Rectal smooth muscle tissue (tissue), 1 donor: Measurements from ENCODE around the gene UBE2L6.

Experiments used
- H3K27ac ChIP-seq: one replicate; pipeline ENCODE4 v1.7.0; 2013; ENCODE audit warnings: low read depth, low read length, inconsistent platforms
- H3K27me3 ChIP-seq: one replicate; pipeline ENCODE4 v1.7.0; 2013; ENCODE audit warnings: low read length; ENCODE audit not compliant: control insufficient read depth, insufficient read depth
- H3K36me3 ChIP-seq: one replicate; pipeline ENCODE4 v1.7.0; 2013; ENCODE audit warnings: low read length; ENCODE audit not compliant: control insufficient read depth, insufficient read depth
- H3K4me1 ChIP-seq: one replicate; pipeline ENCODE4 v1.7.0; 2013; ENCODE audit warnings: low read length; ENCODE audit not compliant: control insufficient read depth, insufficient read depth
- H3K4me3 ChIP-seq: one replicate; pipeline ENCODE4 v1.7.0; 2013; ENCODE audit warnings: low read length
- H3K9ac ChIP-seq: one replicate; pipeline ENCODE4 v1.7.0; 2013; ENCODE audit warnings: low read length

The UBE2L6 gene

GRCh38 chr11:57596266-57596885 lies 28.9 kb upstream of the UBE2L6 start:
- H3K27ac ChIP-seq: peak overlapping the region; percentile 89
- H3K4me1 ChIP-seq: peaks cover 9% of the 10 kb centered on the region
- H3K27me3 ChIP-seq: no peaks in the 10 kb centered on the region
- no peak overlapping the region for H3K9ac ChIP-seq
- no peaks in the 10 kb centered on the region for H3K36me3 ChIP-seq
- no peak overlapping the region for H3K4me3 ChIP-seq

GRCh38 chr11:57588046-57588710 lies 20.7 kb upstream of the UBE2L6 start:
- no peak overlapping the region for H3K4me3 ChIP-seq
- no peaks in the 10 kb centered on the region for H3K36me3 ChIP-seq
- no peaks in the 10 kb centered on the region for H3K27me3 ChIP-seq
- H3K9ac ChIP-seq: no peak overlapping the region
- no peaks in the 10 kb centered on the region for H3K4me1 ChIP-seq
- no peak overlapping the region for H3K27ac ChIP-seq

GRCh38 chr11:57586711-57587245 lies 19.3 kb upstream of the UBE2L6 start:
- H3K9ac ChIP-seq: no peak overlapping the region
- H3K4me1 ChIP-seq: no peaks in the 10 kb centered on the region
- H3K27me3 ChIP-seq: no peaks in the 10 kb centered on the region
- no peaks in the 10 kb centered on the region for H3K36me3 ChIP-seq
- H3K4me3 ChIP-seq: no peak overlapping the region
- no peak overlapping the region for H3K27ac ChIP-seq

GRCh38 chr11:57585301-57585700 lies 17.8 kb upstream of the UBE2L6 start:
- H3K27me3 ChIP-seq: no peaks in the 10 kb centered on the region
- no peak overlapping the region for H3K27ac ChIP-seq

GRCh38 chr11:57584341-57584740 lies 16.9 kb upstream of the UBE2L6 start:
- Histone ChIP-seq H3K36me3 (no peaks in the 10 kb centered on the region), H3K27ac (no peak overlapping the region), H3K27me3 (no peaks in the 10 kb centered on the region), H3K9ac (no peak overlapping the region), H3K4me3 (no peak overlapping the region), H3K4me1 (no peaks in the 10 kb centered on the region)

More at GRCh38 chr11:57585301-57585700, 17.8 kb upstream of the UBE2L6 start:
- H3K36me3 ChIP-seq: no peaks in the 10 kb centered on the region
- H3K4me3 ChIP-seq: no peak overlapping the region
- no peaks in the 10 kb centered on the region for H3K4me1 ChIP-seq
- no peak overlapping the region for H3K9ac ChIP-seq

- Histone ChIP-seq H3K9ac (no peak overlapping the region), H3K27me3 (no peaks in the 10 kb centered on the region), H3K36me3 (no peaks in the 10 kb centered on the region), H3K27ac (no peak overlapping the region), H3K4me1 (no peaks in the 10 kb centered on the region), H3K4me3 (no peak overlapping the region)
Measured at GRCh38 chr11:57574061-57574460, 6.6 kb upstream of the UBE2L6 start.

- Histone ChIP-seq H3K27ac (no peak overlapping the region), H3K27me3 (no peaks in the 10 kb centered on the region), H3K4me1 (peaks cover 5% of the 10 kb centered on the region), H3K9ac (no peak overlapping the region), H3K4me3 (no peak overlapping the region), H3K36me3 (no peaks in the 10 kb centered on the region)
Measured at GRCh38 chr11:57571606-57572005, 4.1 kb upstream of the UBE2L6 start.

GRCh38 chr11:57568330-57568766 lies 876 bp upstream of the UBE2L6 start:
- Histone ChIP-seq H3K4me3 (peak overlapping the region; percentile 96), H3K27ac (peak overlapping the region; percentile 77), H3K27me3 (no peaks in the 10 kb centered on the region), H3K4me1 (peaks cover 14% of the 10 kb centered on the region), H3K36me3 (no peaks in the 10 kb centered on the region), H3K9ac (peak overlapping the region; percentile 32)

GRCh38 chr11:57566905-57567514 lies 462 bp downstream of the UBE2L6 start:
- Histone ChIP-seq H3K4me1 (peaks cover 14% of the 10 kb centered on the region), H3K9ac (peak overlapping the region; percentile 73), H3K27me3 (no peaks in the 10 kb centered on the region), H3K4me3 (peak overlapping the region; percentile 96), H3K27ac (peak overlapping the region; percentile 75), H3K36me3 (no peaks in the 10 kb centered on the region)

- H3K36me3 ChIP-seq: no peaks in the 10 kb centered on the region
Measured at GRCh38 chr11:57566005-57566904, 1.2 kb downstream of the UBE2L6 start.

GRCh38 chr11:57562596-57562995 lies 4.9 kb downstream of the UBE2L6 start:
- Histone ChIP-seq H3K27ac (no peak overlapping the region), H3K9ac (no peak overlapping the region), H3K27me3 (no peaks in the 10 kb centered on the region), H3K4me1 (peaks cover 11% of the 10 kb centered on the region), H3K36me3 (peaks cover 7% of the 10 kb centered on the region), H3K4me3 (no peak overlapping the region)

More at GRCh38 chr11:57566005-57566904, 1.2 kb downstream of the UBE2L6 start:
- Histone ChIP-seq H3K4me3 (peak overlapping the region; percentile 96), H3K27ac (peak overlapping the region; percentile 75), H3K9ac (no peak overlapping the region), H3K27me3 (no peaks in the 10 kb centered on the region), H3K4me1 (peaks cover 14% of the 10 kb centered on the region)

GRCh38 chr11:57560146-57560545 lies 7.3 kb downstream of the UBE2L6 start:
- peaks cover 11% of the 10 kb centered on the region for H3K36me3 ChIP-seq
- H3K9ac ChIP-seq: no peak overlapping the region
- H3K27ac ChIP-seq: no peak overlapping the region
- H3K27me3 ChIP-seq: no peaks in the 10 kb centered on the region
- H3K4me3 ChIP-seq: no peak overlapping the region
- H3K4me1 ChIP-seq: no peaks in the 10 kb centered on the region
